ENCODE results near the gene OXCT1.

DNA sequence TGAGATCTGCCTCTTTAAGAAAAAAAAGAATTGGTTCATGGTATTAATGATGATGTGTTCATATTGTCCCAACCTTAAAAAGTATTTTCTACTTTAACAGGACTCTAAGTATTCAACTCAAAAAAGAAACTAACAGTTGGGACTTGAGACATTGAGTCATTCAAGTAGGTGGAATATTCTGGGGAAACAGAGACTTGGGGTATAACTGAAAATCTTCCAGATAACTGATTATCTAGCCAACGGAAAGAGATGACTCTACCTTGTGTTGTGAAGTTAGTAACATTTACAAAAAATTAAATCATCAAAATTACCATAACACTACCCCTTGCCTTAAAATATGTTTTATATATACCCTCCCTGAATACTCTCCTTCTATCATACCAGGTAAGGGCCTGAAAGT is 19.1 kb downstream of the OXCT1 start:
- TF ChIP-seq CTCF (IDR thresholded peaks at IDR 0.05): no peak
- TF ChIP-seq, protein P1, sequence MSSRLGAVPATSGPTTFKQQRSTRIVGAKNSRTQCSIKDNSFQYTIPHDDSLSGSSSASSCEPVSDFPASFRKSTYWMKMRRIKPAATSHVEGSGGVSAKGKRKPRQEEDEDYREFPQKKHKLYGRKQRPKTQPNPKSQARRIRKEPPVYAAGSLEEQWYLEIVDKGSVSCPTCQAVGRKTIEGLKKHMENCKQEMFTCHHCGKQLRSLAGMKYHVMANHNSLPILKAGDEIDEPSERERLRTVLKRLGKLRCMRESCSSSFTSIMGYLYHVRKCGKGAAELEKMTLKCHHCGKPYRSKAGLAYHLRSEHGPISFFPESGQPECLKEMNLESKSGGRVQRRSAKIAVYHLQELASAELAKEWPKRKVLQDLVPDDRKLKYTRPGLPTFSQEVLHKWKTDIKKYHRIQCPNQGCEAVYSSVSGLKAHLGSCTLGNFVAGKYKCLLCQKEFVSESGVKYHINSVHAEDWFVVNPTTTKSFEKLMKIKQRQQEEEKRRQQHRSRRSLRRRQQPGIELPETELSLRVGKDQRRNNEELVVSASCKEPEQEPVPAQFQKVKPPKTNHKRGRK (CRISPR knock-in tag; IDR thresholded peaks at IDR 0.05; ENCODE audit: borderline replicate concordance): no peak

All from WTC11 (cell line).